Measurements from ENCODE around the gene TUBD1. TPM values are rescaled to one million over a fixed set of nuclear protein-coding genes. Genes with fewer than 3 reads are reported as not detected.
"Not testable (repeated sequence)": the region's sequence is repeated elsewhere in the genome, so short reads cannot be mapped to it uniquely, and the experiment has no call there.

Gene TUBD1
- total and polyA plus RNA-seq, 4 donors: 11.0 to 16.1 (median 12.4) TPM

- Histone ChIP-seq H3K4me1 (ENCODE audit: control insufficient read depth, insufficient read depth, low read length) (peaks cover 13% of the 10 kb centered on the region), H3K4me3 (ENCODE audit: low read depth, low read length) (no peak overlapping the region), H3K36me3 (ENCODE audit: control insufficient read depth, insufficient read depth, low read length) (no peaks in the 10 kb centered on the region), H3K9me3 (ENCODE audit: control insufficient read depth, insufficient read depth, low read length) (no peaks in the 10 kb centered on the region), H3K27ac (ENCODE audit: low read depth, low read length) (no peak overlapping the region), H3K27me3 (ENCODE audit: control insufficient read depth, insufficient read depth, low read length) (no peaks in the 10 kb centered on the region)
- DNase-seq (ENCODE audit: low read depth in 4 of 6, low spot score in 6 of 6): no peak
- 40% methylated on average over 1 of the region's 7 CpGs for WGBS (ENCODE audit: insufficient coverage)
These were observed 44.0 kb downstream of the TUBD1 start for GRCh38 chr17:59848778-59849177.

DNA sequence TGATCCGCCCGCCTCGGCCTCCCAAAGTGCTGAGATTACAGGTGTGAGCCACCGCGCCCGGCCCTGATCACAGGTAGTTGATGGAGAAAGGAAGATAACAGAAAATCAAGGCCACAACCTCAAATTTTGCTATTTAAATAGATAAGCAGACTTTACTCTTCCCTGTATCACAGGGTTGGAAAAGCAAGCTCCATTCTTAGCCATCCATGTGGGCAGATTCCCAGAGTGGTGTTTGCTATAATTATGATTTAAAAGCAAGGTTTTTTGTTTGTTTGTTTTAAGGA is 44.4 kb downstream of the TUBD1 start:
- DNase-seq (ENCODE audit: low read depth in 4 of 6, low spot score in 6 of 6): no peak
- peaks cover 13% of the 10 kb centered on the region for H3K4me1 ChIP-seq (ENCODE audit: control insufficient read depth, insufficient read depth, low read length)
- H3K4me3 ChIP-seq (ENCODE audit: low read depth, low read length): no peak overlapping the region
- no peaks in the 10 kb centered on the region for H3K9me3 ChIP-seq (ENCODE audit: control insufficient read depth, insufficient read depth, low read length)
- WGBS (ENCODE audit: insufficient coverage): no CpG with 5 or more reads among the region's 6 CpGs
- no peaks in the 10 kb centered on the region for H3K36me3 ChIP-seq (ENCODE audit: control insufficient read depth, insufficient read depth, low read length)
- no peak overlapping the region for H3K27ac ChIP-seq (ENCODE audit: low read depth, low read length)
- no peaks in the 10 kb centered on the region for H3K27me3 ChIP-seq (ENCODE audit: control insufficient read depth, insufficient read depth, low read length)

GRCh38 chr17:59846394-59847165 is 46.2 kb downstream of the TUBD1 start:
- Histone ChIP-seq H3K27ac (ENCODE audit: low read depth, low read length) (peak overlapping the region; percentile 81), H3K27me3 (ENCODE audit: control insufficient read depth, insufficient read depth, low read length) (no peaks in the 10 kb centered on the region), H3K9me3 (ENCODE audit: control insufficient read depth, insufficient read depth, low read length) (no peaks in the 10 kb centered on the region), H3K36me3 (ENCODE audit: control insufficient read depth, insufficient read depth, low read length) (peaks cover 5% of the 10 kb centered on the region), H3K4me1 (ENCODE audit: control insufficient read depth, insufficient read depth, low read length) (peaks cover 8% of the 10 kb centered on the region), H3K4me3 (ENCODE audit: low read depth, low read length) (no peak overlapping the region)
- peak in 2 of 6 donors; percentile 45 to 70 for DNase-seq (ENCODE audit: low read depth in 4 of 6, low spot score in 6 of 6)
- WGBS (ENCODE audit: insufficient coverage): 22% methylated on average over 6 of the region's 7 CpGs

DNA sequence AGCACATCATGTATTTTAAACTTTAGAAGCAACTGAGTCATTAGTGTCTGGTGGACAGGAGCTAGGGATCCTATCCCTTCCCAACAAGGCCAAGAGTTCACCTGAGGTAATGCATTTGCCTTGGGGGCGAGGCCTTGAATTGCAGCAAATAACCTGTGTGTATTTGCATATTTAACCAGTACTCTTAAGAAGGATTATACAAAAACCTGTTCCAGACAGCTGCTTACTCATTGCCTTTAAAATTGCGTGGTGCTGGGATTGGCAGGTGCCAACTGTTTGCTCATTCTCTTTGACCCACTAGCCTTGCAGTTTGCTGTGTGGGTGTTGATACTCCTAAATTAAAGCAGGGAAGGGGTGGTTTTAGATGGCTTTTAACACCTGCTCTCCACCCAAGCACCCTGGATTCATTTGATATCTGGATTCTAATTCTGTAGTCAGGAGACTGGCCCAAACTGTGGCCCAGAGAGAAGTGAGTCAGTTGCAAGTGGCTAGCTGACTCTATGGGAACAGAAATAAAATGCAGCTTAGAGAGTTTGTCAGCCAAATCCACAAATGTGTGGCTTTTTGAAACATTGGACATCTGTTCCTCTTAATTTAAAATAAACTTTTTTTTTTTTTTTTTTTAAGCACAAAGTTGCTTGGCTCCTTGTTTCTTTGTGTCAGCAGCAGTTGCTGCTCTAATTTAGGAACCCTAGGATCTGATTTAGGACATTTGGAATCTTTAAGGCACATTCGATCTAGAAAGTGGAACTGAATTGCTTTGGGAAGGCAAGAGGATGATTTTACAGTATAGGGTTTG is 46.9 kb downstream of the TUBD1 start:
- WGBS (ENCODE audit: insufficient coverage): 100% methylated on average over 2 of the region's 3 CpGs
- Histone ChIP-seq H3K4me3 (ENCODE audit: low read depth, low read length) (no peak overlapping the region), H3K9me3 (ENCODE audit: control insufficient read depth, insufficient read depth, low read length) (no peaks in the 10 kb centered on the region), H3K27me3 (ENCODE audit: control insufficient read depth, insufficient read depth, low read length) (no peaks in the 10 kb centered on the region), H3K27ac (ENCODE audit: low read depth, low read length) (peak overlapping the region; percentile 81), H3K4me1 (ENCODE audit: control insufficient read depth, insufficient read depth, low read length) (peaks cover 4% of the 10 kb centered on the region), H3K36me3 (ENCODE audit: control insufficient read depth, insufficient read depth, low read length) (peaks cover 5% of the 10 kb centered on the region)
- peak in 1 of 6 donors; percentile 74 for DNase-seq (ENCODE audit: low read depth in 4 of 6, low spot score in 6 of 6)

DNA sequence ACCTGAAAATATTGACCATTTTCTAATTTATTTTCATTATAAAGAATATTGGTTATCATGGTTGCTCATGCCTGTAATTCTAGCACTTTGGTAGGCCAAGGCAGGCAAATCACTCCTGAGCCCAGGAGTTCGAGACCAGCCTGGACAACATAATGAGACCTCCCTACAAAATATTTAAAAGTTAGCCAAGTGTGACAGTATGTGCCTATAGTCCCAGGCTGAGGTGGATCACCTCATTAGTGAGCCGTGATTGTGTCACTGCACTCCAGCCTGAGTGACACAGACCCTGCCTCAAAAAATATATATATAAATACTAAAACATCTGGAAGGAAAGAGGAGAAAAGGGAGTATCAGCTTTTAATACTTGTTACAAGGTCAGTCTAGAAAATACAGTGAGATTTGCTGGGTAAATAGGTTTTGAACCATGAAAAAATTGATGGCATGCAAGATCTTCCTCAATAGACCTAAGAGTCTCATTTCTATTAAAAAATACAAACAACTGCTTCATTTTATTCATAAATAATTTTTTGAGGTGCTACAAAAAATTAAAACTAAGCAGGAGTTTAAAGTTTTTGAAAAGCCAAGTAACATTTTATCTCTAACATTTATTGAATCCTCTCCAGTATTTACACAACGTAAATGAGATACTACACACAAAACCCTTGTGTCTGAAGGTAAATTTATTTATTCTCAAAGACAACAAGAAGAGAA is 47.7 kb downstream of the TUBD1 start:
- H3K9me3 ChIP-seq (ENCODE audit: control insufficient read depth, insufficient read depth, low read length): no peaks in the 10 kb centered on the region
- H3K4me3 ChIP-seq (ENCODE audit: low read depth, low read length): no peak overlapping the region
- peaks cover 5% of the 10 kb centered on the region for H3K36me3 ChIP-seq (ENCODE audit: control insufficient read depth, insufficient read depth, low read length)
- no peak overlapping the region for H3K27ac ChIP-seq (ENCODE audit: low read depth, low read length)
- peaks cover 4% of the 10 kb centered on the region for H3K4me1 ChIP-seq (ENCODE audit: control insufficient read depth, insufficient read depth, low read length)
- no peaks in the 10 kb centered on the region for H3K27me3 ChIP-seq (ENCODE audit: control insufficient read depth, insufficient read depth, low read length)
- no CpG with 5 or more reads among the region's 3 CpGs for WGBS (ENCODE audit: insufficient coverage)
- DNase-seq (ENCODE audit: low read depth in 4 of 6, low spot score in 6 of 6): no peak

- Histone ChIP-seq H3K27me3 (ENCODE audit: control insufficient read depth, insufficient read depth, low read length) (no peaks in the 10 kb centered on the region), H3K36me3 (ENCODE audit: control insufficient read depth, insufficient read depth, low read length) (peaks cover 8% of the 10 kb centered on the region), H3K4me1 (ENCODE audit: control insufficient read depth, insufficient read depth, low read length) (peaks cover 4% of the 10 kb centered on the region), H3K9me3 (ENCODE audit: control insufficient read depth, insufficient read depth, low read length) (no peaks in the 10 kb centered on the region), H3K27ac (ENCODE audit: low read depth, low read length) (no peak overlapping the region), H3K4me3 (ENCODE audit: low read depth, low read length) (no peak overlapping the region)
- DNase-seq (ENCODE audit: low read depth in 4 of 6, low spot score in 6 of 6): no peak
- WGBS (ENCODE audit: insufficient coverage): 100% methylated on average over 3 of the region's 13 CpGs
These were observed 49.7 kb downstream of the TUBD1 start for GRCh38 chr17:59842901-59843652.

DNA sequence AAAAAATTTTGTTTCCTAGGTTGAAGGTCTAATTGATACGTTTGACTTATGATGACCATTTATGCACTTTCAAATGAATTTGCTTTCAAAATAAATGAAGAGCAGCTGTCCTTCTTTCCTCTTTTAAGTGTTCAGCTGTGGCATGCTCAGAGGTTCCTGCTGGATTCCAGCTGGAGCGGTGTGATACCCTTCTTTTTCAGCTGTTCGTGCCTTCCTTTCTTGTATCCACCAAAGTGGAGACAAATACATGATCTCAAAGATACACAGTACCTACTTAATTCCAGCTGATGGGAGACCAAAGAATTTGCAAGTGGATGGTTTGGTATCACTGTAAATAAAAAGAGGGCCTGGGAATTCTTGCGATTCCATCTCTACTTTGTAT is 50.9 kb downstream of the TUBD1 start:
- H3K36me3 ChIP-seq (ENCODE audit: control insufficient read depth, insufficient read depth, low read length); DNase-seq (ENCODE audit: low read depth in 4 of 6, low spot score in 6 of 6); H3K27me3 ChIP-seq (ENCODE audit: control insufficient read depth, insufficient read depth, low read length); H3K4me1 ChIP-seq (ENCODE audit: control insufficient read depth, insufficient read depth, low read length); H3K4me3 ChIP-seq (ENCODE audit: low read depth, low read length); H3K9me3 ChIP-seq (ENCODE audit: control insufficient read depth, insufficient read depth, low read length); H3K27ac ChIP-seq (ENCODE audit: low read depth, low read length): not testable (repeated sequence)
- no CpG with 5 or more reads among the region's 4 CpGs for WGBS (ENCODE audit: insufficient coverage)

DNA sequence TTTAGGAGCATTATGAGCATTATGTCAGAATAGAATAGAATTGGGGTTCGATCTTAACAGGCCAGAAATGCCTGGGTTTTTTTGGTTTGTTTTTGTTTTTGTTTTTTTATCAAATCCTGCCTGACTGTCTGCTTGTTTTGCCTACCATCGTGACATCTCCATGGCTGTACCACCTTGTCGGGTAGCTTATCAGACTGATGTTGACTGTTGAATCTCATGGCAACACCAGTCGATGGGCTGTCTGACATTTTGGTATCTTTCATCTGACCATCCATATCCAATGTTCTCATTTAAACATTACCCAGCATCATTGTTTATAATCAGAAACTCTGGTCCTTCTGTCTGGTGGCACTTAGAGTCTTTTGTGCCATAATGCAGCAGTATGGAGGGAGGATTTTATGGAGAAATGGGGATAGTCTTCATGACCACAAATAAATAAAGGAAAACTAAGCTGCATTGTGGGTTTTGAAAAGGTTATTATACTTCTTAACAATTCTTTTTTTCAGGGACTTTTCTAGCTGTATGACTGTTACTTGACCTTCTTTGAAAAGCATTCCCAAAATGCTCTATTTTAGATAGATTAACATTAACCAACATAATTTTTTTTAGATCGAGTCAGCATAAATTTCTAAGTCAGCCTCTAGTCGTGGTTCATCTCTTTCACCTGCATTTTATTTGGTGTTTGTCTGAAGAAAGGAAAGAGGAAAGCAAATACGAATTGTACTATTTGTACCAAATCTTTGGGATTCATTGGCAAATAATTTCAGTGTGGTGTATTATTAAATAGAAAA is 51.5 kb downstream of the TUBD1 start:
- not testable (repeated sequence) for H3K27ac ChIP-seq (ENCODE audit: low read depth, low read length); H3K4me1 ChIP-seq (ENCODE audit: control insufficient read depth, insufficient read depth, low read length); H3K9me3 ChIP-seq (ENCODE audit: control insufficient read depth, insufficient read depth, low read length); DNase-seq (ENCODE audit: low read depth in 4 of 6, low spot score in 6 of 6); H3K4me3 ChIP-seq (ENCODE audit: low read depth, low read length); H3K27me3 ChIP-seq (ENCODE audit: control insufficient read depth, insufficient read depth, low read length); H3K36me3 ChIP-seq (ENCODE audit: control insufficient read depth, insufficient read depth, low read length)
- WGBS (ENCODE audit: insufficient coverage): 69% methylated on average over 2 of the region's 7 CpGs
